ENCODE results near the gene TOPBP1.

TOPBP1 gene

DNA sequence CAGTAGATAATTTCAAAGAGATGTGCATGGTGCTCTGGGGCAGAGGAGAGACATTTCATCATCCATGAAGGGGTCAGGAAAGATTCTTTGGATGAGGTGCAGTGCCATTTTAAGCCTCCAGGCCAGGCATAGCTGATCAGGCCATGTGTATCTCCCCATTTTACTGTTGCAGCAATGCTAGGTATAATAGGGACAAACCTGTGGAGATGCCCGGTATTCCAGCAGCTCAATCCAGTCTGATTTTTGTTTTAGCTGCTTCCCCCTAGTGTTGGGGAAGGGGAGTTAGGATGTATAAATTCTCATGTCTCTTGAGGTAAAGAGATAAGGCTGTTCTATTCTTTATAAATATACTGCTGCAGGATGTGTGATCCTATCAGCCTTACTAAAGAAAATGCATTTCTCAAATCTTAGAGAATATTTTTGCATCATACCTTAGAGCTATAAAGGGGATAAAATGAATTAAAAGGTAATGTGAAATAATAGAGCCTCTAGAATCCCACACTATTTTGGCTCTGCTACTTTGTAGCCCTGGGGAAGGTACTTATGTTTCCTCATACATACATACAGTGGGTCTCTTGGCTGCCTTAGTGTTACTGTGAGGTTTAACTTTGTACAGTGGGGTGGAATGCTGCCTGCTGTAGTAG lies 83.1 kb downstream of the TOPBP1 start:
- H2AK5ac ChIP-seq (ENCODE audit: low read length) = no peak overlapping the region
- H3K18ac ChIP-seq (ENCODE audit: low read length) = no peak overlapping the region
- H3K36me3 ChIP-seq (ENCODE audit: control insufficient read depth, insufficient read depth, low read length) = peaks cover 6% of the 10 kb centered on the region
- WGBS (ENCODE audit: extremely low coverage, insufficient coverage, low lambda C conversion rate) = no CpG with 5 or more reads among the region's 1 CpG
- no peak overlapping the region for H4K5ac ChIP-seq (ENCODE audit: low read length)
- H3K79me1 ChIP-seq (ENCODE audit: low read length) = peaks cover 4% of the 10 kb centered on the region
- no peaks in the 10 kb centered on the region for H3K4me1 ChIP-seq (ENCODE audit: control insufficient read depth, low read depth, low read length)
- DNase-seq = peak; percentile 78
- no peak overlapping the region for H3K23ac ChIP-seq (ENCODE audit: low read length)
- H3K79me2 ChIP-seq (ENCODE audit: control insufficient read depth, insufficient read depth, low read length) = peaks cover 56% of the 10 kb centered on the region
- H3K27ac ChIP-seq (ENCODE audit: low read depth, low read length) = no peak overlapping the region
- no peak overlapping the region for H2BK5ac ChIP-seq (ENCODE audit: low read length)
- no peak overlapping the region for H3K4ac ChIP-seq (ENCODE audit: low read depth, low read length)
- no peak overlapping the region for H4K8ac ChIP-seq (ENCODE audit: low read depth, low read length)
- no peak overlapping the region for H3K4me3 ChIP-seq (ENCODE audit: low read length)
- H2BK15ac ChIP-seq (replicated peaks; ENCODE audit: low read depth) = no peak overlapping the region
- H3K4me2 ChIP-seq (ENCODE audit: low read length) = no peak overlapping the region
- no peaks in the 10 kb centered on the region for H3K27me3 ChIP-seq (ENCODE audit: insufficient read depth, low read length, poor library complexity)
- H3K56ac ChIP-seq (ENCODE audit: low read length) = peak overlapping the region; percentile 42
- no peak overlapping the region for H2BK120ac ChIP-seq (ENCODE audit: low read depth, low read length)
- no peak overlapping the region for H3K9ac ChIP-seq (ENCODE audit: low read length)

DNA sequence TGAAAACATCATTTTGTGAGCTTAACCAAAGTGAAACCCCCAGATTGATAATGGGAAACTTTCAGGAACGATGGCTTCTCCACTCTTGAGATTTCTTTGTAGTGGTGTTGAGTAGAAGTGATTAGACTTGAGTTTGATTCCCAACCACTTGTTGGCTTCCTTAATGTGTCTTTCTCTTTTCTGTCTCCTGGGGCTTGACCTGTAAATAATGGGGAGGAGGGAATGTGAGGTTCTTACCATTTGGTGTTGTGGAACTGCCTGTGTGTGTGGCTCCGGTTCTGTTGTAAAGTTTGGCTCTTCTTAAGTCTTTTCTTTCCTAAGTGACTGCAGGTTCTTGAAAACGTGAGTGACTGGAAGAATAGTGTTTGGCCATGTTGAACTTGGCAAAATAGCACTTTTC lies 85.6 kb downstream of the TOPBP1 start:
- Histone ChIP-seq H3K23ac (ENCODE audit: low read length) (no peak overlapping the region), H3K79me1 (ENCODE audit: low read length) (peaks cover 2% of the 10 kb centered on the region), H3K9ac (ENCODE audit: low read length) (peak overlapping the region; percentile 34), H4K8ac (ENCODE audit: low read depth, low read length) (no peak overlapping the region), H4K5ac (ENCODE audit: low read length) (no peak overlapping the region), H3K4me1 (ENCODE audit: control insufficient read depth, low read depth, low read length) (no peaks in the 10 kb centered on the region), H3K79me2 (ENCODE audit: control insufficient read depth, insufficient read depth, low read length) (peaks cover 54% of the 10 kb centered on the region), H3K56ac (ENCODE audit: low read length) (no peak overlapping the region), H2BK5ac (ENCODE audit: low read length) (no peak overlapping the region), H3K4me2 (ENCODE audit: low read length) (peak overlapping the region; percentile 26), H3K4ac (ENCODE audit: low read depth, low read length) (no peak overlapping the region), H3K18ac (ENCODE audit: low read length) (no peak overlapping the region), H3K4me3 (ENCODE audit: low read length) (no peak overlapping the region), H3K27ac (ENCODE audit: low read depth, low read length) (no peak overlapping the region), H2BK120ac (ENCODE audit: low read depth, low read length) (no peak overlapping the region), H2AK5ac (ENCODE audit: low read length) (no peak overlapping the region), H3K36me3 (ENCODE audit: control insufficient read depth, insufficient read depth, low read length) (peaks cover 3% of the 10 kb centered on the region), H2BK15ac (replicated peaks; ENCODE audit: low read depth) (no peak overlapping the region), H3K27me3 (ENCODE audit: insufficient read depth, low read length, poor library complexity) (no peaks in the 10 kb centered on the region)
- no peak for DNase-seq
- WGBS (ENCODE audit: extremely low coverage, insufficient coverage, low lambda C conversion rate) = no CpG with 5 or more reads among the region's 3 CpGs

- Histone ChIP-seq H4K5ac (ENCODE audit: low read length) (no peak overlapping the region), H3K4me3 (ENCODE audit: low read length) (peak overlapping the region; percentile 99), H2BK120ac (ENCODE audit: low read depth, low read length) (no peak overlapping the region), H3K56ac (ENCODE audit: low read length) (peak overlapping the region; percentile 99), H3K27me3 (ENCODE audit: insufficient read depth, low read length, poor library complexity) (no peaks in the 10 kb centered on the region), H2BK5ac (ENCODE audit: low read length) (no peak overlapping the region), H3K9ac (ENCODE audit: low read length) (peak overlapping the region; percentile 98), H4K8ac (ENCODE audit: low read depth, low read length) (no peak overlapping the region), H3K79me1 (ENCODE audit: low read length) (peaks cover 2% of the 10 kb centered on the region), H3K36me3 (ENCODE audit: control insufficient read depth, insufficient read depth, low read length) (peaks cover 3% of the 10 kb centered on the region), H3K4me1 (ENCODE audit: control insufficient read depth, low read depth, low read length) (no peaks in the 10 kb centered on the region), H3K23ac (ENCODE audit: low read length) (no peak overlapping the region), H3K79me2 (ENCODE audit: control insufficient read depth, insufficient read depth, low read length) (peaks cover 47% of the 10 kb centered on the region), H3K4ac (ENCODE audit: low read depth, low read length) (no peak overlapping the region), H3K27ac (ENCODE audit: low read depth, low read length) (no peak overlapping the region), H3K18ac (ENCODE audit: low read length) (no peak overlapping the region), H2BK15ac (replicated peaks; ENCODE audit: low read depth) (no peak overlapping the region), H3K4me2 (ENCODE audit: low read length) (peak overlapping the region; percentile 52), H2AK5ac (ENCODE audit: low read length) (no peak overlapping the region)
- no CpG with 5 or more reads among the region's 4 CpGs for WGBS (ENCODE audit: extremely low coverage, insufficient coverage, low lambda C conversion rate)
- DNase-seq = no peak
Measured at GRCh38 chr3:133575086-133575485, 86.7 kb downstream of the TOPBP1 start.

DNA sequence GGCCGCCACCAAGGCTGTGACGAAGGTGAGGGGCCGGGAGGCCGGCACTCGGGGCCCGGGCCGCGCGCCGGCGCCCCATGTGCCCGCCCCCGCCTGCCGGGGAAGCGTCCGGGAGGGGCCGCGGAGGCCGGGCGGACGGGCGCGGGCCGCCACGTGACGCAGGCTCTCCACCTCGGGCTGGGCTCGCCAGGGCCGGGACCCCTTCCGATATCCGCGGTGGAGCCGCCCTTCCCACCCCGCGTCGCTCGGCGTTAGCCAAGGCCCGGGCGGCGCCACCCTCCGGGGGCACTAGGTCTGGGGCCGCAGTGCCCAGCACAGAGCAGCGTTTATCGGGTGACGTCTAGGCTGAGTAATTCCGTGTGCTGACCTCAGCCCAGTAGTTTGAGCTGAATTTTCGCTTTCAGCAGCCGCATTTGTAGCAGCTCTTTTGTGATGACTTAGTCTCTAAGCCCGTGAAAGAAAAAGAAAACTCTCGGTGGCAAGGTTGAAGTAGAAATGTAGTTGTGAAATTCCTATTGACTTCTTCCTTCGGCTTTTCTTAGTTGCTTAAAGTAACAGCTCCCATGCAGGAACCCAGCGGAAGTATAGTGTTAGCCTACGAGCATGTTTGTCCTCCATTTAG lies 87.4 kb downstream of the TOPBP1 start:
- Histone ChIP-seq H3K36me3 (ENCODE audit: control insufficient read depth, insufficient read depth, low read length) (peaks cover 3% of the 10 kb centered on the region), H2BK5ac (ENCODE audit: low read length) (peak overlapping the region; percentile 52), H4K5ac (ENCODE audit: low read length) (no peak overlapping the region), H3K9ac (ENCODE audit: low read length) (peak overlapping the region; percentile 98), H2AK5ac (ENCODE audit: low read length) (no peak overlapping the region), H3K4me3 (ENCODE audit: low read length) (peak overlapping the region; percentile 99), H3K23ac (ENCODE audit: low read length) (no peak overlapping the region), H3K27me3 (ENCODE audit: insufficient read depth, low read length, poor library complexity) (no peaks in the 10 kb centered on the region), H3K4me1 (ENCODE audit: control insufficient read depth, low read depth, low read length) (no peaks in the 10 kb centered on the region), H2BK15ac (replicated peaks; ENCODE audit: low read depth) (no peak overlapping the region), H4K8ac (ENCODE audit: low read depth, low read length) (no peak overlapping the region), H3K18ac (ENCODE audit: low read length) (peak overlapping the region; percentile 97), H3K79me1 (ENCODE audit: low read length) (peaks cover 2% of the 10 kb centered on the region), H2BK120ac (ENCODE audit: low read depth, low read length) (peak overlapping the region; percentile 35), H3K4ac (ENCODE audit: low read depth, low read length) (peak overlapping the region; percentile 93), H3K4me2 (ENCODE audit: low read length) (peak overlapping the region; percentile 52), H3K79me2 (ENCODE audit: control insufficient read depth, insufficient read depth, low read length) (peaks cover 43% of the 10 kb centered on the region), H3K56ac (ENCODE audit: low read length) (peak overlapping the region; percentile 99), H3K27ac (ENCODE audit: low read depth, low read length) (peak overlapping the region; percentile 99)
- no CpG with 5 or more reads among the region's 54 CpGs for WGBS (ENCODE audit: extremely low coverage, insufficient coverage, low lambda C conversion rate)
- peak; percentile 80 for DNase-seq

- Histone ChIP-seq H2BK15ac (replicated peaks; ENCODE audit: low read depth) (no peak within 1 kb of the TSS), H3K18ac (ENCODE audit: low read length) (peak within 1 kb of the TSS; percentile 97), H3K27ac (ENCODE audit: low read depth, low read length) (peak within 1 kb of the TSS; percentile 99), H4K5ac (ENCODE audit: low read length) (no peak within 1 kb of the TSS), H2BK5ac (ENCODE audit: low read length) (peak within 1 kb of the TSS; percentile 69), H2AK5ac (ENCODE audit: low read length) (no peak within 1 kb of the TSS), H3K79me2 (ENCODE audit: control insufficient read depth, insufficient read depth, low read length) (peaks cover 37% of the 10 kb centered on the region), H3K4me3 (ENCODE audit: low read length) (peak within 1 kb of the TSS; percentile 99), H3K27me3 (ENCODE audit: insufficient read depth, low read length, poor library complexity) (no peaks in the 10 kb centered on the region), H3K4me1 (ENCODE audit: control insufficient read depth, low read depth, low read length) (no peaks in the 10 kb centered on the region), H4K8ac (ENCODE audit: low read depth, low read length) (no peak within 1 kb of the TSS), H3K4me2 (ENCODE audit: low read length) (peak within 1 kb of the TSS; percentile 52), H3K36me3 (ENCODE audit: control insufficient read depth, insufficient read depth, low read length) (peaks cover 1% of the 10 kb centered on the region), H3K56ac (ENCODE audit: low read length) (peak within 1 kb of the TSS; percentile 99), H3K79me1 (ENCODE audit: low read length) (no peaks in the 10 kb centered on the region), H3K23ac (ENCODE audit: low read length) (peak within 1 kb of the TSS; percentile 29), H3K9ac (ENCODE audit: low read length) (peak within 1 kb of the TSS; percentile 98), H3K4ac (ENCODE audit: low read depth, low read length) (peak within 1 kb of the TSS; percentile 93), H2BK120ac (ENCODE audit: low read depth, low read length) (peak within 1 kb of the TSS; percentile 35)
- WGBS (ENCODE audit: extremely low coverage, insufficient coverage, low lambda C conversion rate) = no CpG with 5 or more reads among the region's 81 CpGs
- no peak for DNase-seq
Measured at GRCh38 chr3:133573629-133574194, 88.0 kb downstream of the TOPBP1 start, which contains the start of gene CDV3. TSS of gene CDV3 (plus strand) at chr3:133573686. CDS start at chr3:133574045, 359 bp downstream.

All from mesendoderm (in vitro differentiated cells).